BE2C (cell line): ENCODE measurements around the gene APOBEC3A.

ENCODE experiments used
- DNase-seq: peaks from one replicate; pipeline ENCODE4 v3.0.0-alpha.2; 2020
- H3K27me3 ChIP-seq: fragments of 250-450 bp; sonication (Bioruptor Pico); 2 replicates; pipeline ENCODE4 v1.5.1; 2020; ENCODE audit warnings: mild to moderate bottlenecking
- H3K36me3 ChIP-seq: fragments of 250-450 bp; sonication (Bioruptor Pico); 2 replicates; pipeline ENCODE4 v1.5.1; 2020; ENCODE audit warnings: mild to moderate bottlenecking
- H3K4me1 ChIP-seq: fragments of 250-450 bp; sonication (Bioruptor Pico); 2 replicates; pipeline ENCODE4 v1.5.1; 2020
- H3K4me3 ChIP-seq: 2 replicates; pipeline ENCODE4 v1.5.1; 2011; ENCODE audit warnings: low read depth, low read length
- H3K9me3 ChIP-seq: fragments of 250-450 bp; sonication (Bioruptor Pico); 2 replicates; pipeline ENCODE4 v1.5.1; 2020
- CTCF ChIP-seq: IDR thresholded peaks from 2 replicates; pipeline ENCODE4 v1.5.1; 2012; ENCODE audit warnings: mild to moderate bottlenecking, low read depth, low read length

APOBEC3A gene

GRCh38 chr22:38950527-38951295 lies 6.7 kb upstream of the APOBEC3A start:
- H3K36me3 ChIP-seq, result no peaks in the 10 kb centered on the region
- no peaks in the 10 kb centered on the region for H3K9me3 ChIP-seq
- no peak for DNase-seq
- TF ChIP-seq CTCF, result no peak
- no peak overlapping the region for H3K4me3 ChIP-seq
- no peaks in the 10 kb centered on the region for H3K4me1 ChIP-seq
- H3K27me3 ChIP-seq, result no peaks in the 10 kb centered on the region

GRCh38 chr22:38951734-38952133 lies 5.7 kb upstream of the APOBEC3A start:
- no peak for TF ChIP-seq CTCF
- no peak for DNase-seq

GRCh38 chr22:38952281-38952993 lies 5.0 kb upstream of the APOBEC3A start:
- Histone ChIP-seq H3K4me1 (no peaks in the 10 kb centered on the region), H3K9me3 (no peaks in the 10 kb centered on the region), H3K36me3 (no peaks in the 10 kb centered on the region), H3K27me3 (no peaks in the 10 kb centered on the region), H3K4me3 (no peak overlapping the region)
- no peak for DNase-seq
- TF ChIP-seq CTCF, result no peak

More at GRCh38 chr22:38951734-38952133, 5.7 kb upstream of the APOBEC3A start:
- Histone ChIP-seq H3K36me3 (no peaks in the 10 kb centered on the region), H3K27me3 (no peaks in the 10 kb centered on the region), H3K9me3 (no peaks in the 10 kb centered on the region), H3K4me3 (no peak overlapping the region), H3K4me1 (no peaks in the 10 kb centered on the region)

DNA sequence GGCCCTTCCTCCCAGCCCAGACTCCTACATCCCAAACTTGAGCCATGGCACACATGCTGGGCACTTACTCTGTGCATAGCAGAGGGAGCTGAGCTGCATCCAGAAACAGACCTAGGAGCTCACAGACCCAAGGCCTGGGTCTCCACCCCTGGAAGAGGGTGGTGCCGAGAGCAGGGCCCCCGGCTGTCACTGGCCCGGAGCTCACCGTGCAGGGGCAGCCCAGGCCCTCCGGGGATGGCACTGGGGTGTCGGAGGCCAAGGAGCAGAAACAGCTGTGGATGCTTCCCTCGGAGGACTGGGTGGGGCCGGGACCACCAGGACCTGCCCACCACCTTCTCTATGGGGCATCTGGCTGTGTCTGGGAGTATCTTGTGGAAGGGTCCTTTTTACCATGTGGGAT lies 4.3 kb upstream of the APOBEC3A start:
- no peak for TF ChIP-seq CTCF
- Histone ChIP-seq H3K27me3 (no peaks in the 10 kb centered on the region), H3K4me1 (no peaks in the 10 kb centered on the region), H3K9me3 (no peaks in the 10 kb centered on the region), H3K36me3 (no peaks in the 10 kb centered on the region), H3K4me3 (no peak overlapping the region)
- DNase-seq, result no peak

GRCh38 chr22:38953577-38954413 lies 3.6 kb upstream of the APOBEC3A start:
- no peaks in the 10 kb centered on the region for H3K9me3 ChIP-seq
- H3K4me1 ChIP-seq, result no peaks in the 10 kb centered on the region
- H3K36me3 ChIP-seq, result no peaks in the 10 kb centered on the region
- no peak overlapping the region for H3K4me3 ChIP-seq
- H3K27me3 ChIP-seq, result no peaks in the 10 kb centered on the region
- no peak for TF ChIP-seq CTCF
- DNase-seq, result no peak
